ENCODE measurements around the gene FRMD4A.

DNA sequence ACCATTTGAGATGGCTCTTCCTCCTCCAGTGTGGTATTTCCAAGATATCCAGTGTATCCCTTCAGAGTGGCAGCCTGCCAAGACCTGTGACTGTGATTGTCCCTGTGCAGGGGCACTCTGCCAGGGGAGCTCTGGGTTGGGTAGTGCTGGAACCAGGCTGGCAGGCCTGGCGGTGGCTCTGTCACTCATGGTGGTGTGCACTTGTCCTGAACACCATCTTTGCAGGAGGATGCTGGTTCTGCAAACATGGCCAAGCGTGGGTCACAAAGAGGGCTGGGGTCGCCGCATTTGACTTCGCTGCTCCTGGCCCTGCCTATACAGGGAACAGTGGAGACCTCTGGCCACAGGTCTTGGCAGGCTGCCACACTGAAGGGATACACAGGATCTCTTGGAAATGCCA lies 538.7 kb downstream of the FRMD4A start:
- TF ChIP-seq, protein P1, sequence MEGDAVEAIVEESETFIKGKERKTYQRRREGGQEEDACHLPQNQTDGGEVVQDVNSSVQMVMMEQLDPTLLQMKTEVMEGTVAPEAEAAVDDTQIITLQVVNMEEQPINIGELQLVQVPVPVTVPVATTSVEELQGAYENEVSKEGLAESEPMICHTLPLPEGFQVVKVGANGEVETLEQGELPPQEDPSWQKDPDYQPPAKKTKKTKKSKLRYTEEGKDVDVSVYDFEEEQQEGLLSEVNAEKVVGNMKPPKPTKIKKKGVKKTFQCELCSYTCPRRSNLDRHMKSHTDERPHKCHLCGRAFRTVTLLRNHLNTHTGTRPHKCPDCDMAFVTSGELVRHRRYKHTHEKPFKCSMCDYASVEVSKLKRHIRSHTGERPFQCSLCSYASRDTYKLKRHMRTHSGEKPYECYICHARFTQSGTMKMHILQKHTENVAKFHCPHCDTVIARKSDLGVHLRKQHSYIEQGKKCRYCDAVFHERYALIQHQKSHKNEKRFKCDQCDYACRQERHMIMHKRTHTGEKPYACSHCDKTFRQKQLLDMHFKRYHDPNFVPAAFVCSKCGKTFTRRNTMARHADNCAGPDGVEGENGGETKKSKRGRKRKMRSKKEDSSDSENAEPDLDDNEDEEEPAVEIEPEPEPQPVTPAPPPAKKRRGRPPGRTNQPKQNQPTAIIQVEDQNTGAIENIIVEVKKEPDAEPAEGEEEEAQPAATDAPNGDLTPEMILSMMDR (conservative IDR thresholded peaks at IDR 0.05; ENCODE audit: low read length) = no peak
- TF ChIP-seq EZH2phosphoT487 (IDR thresholded peaks at IDR 0.05; ENCODE audit: borderline replicate concordance, low read depth, low read length) = no peak
